K562 (cell line): ENCODE data around the gene RBM22. TPM values are rescaled to one million over a fixed set of nuclear protein-coding genes. Genes with fewer than 3 reads are reported as not detected.

Experiments
- CBX8 ChIP-seq: fragments of 200-600 bp; sonication (generic); IDR thresholded peaks from 2 replicates; pipeline ENCODE4 v1.6.1; 2012; ENCODE audit warnings: borderline replicate concordance, mixed run types, low read depth, mild to moderate bottlenecking, moderate library complexity, mixed read lengths, low read length, control low read depth, inconsistent platforms; ENCODE audit not compliant: poor library complexity, severe bottlenecking; ENCODE audit errors: extremely low read depth
- CC2D1A ChIP-seq: fragments of 450-650 bp; IDR thresholded peaks from 2 replicates; pipeline ENCODE4 v1.6.1; 2017; ENCODE audit warnings: mild to moderate bottlenecking
- CXXC5 ChIP-seq: fragments of 250-450 bp; sonication (Bioruptor Pico); IDR thresholded peaks from 2 replicates; pipeline ENCODE4 v1.8.0; 2022; ENCODE audit warnings: inconsistent platforms, mild to moderate bottlenecking, moderate library complexity
- GABPB1 ChIP-seq: sonication (generic); formaldehyde crosslinking; IDR thresholded peaks from 2 replicates; pipeline ENCODE4 v1.8.0; 2022; ENCODE audit warnings: mild to moderate bottlenecking, missing genetic modification reagents
- NFYB ChIP-seq: IDR thresholded peaks from 2 replicates; pipeline ENCODE4 v1.6.1; 2011; ENCODE audit warnings: mild to moderate bottlenecking, moderate library complexity; ENCODE audit not compliant: insufficient read length; ENCODE audit errors: extremely low read depth
- NR1H2 ChIP-seq: sonication (generic); formaldehyde crosslinking; IDR thresholded peaks from 2 replicates; pipeline ENCODE4 v1.4.0; 2020; ENCODE audit warnings: mild to moderate bottlenecking, missing genetic modification reagents
- RBBP5 ChIP-seq: fragments of 200-600 bp; sonication (generic); IDR thresholded peaks from 2 replicates; pipeline ENCODE4 v1.6.1; 2012; ENCODE audit warnings: borderline replicate concordance, mild to moderate bottlenecking, low read length, control low read depth, inconsistent platforms; ENCODE audit not compliant: insufficient read depth, poor library complexity, severe bottlenecking
- SMC3 ChIP-seq: conservative IDR thresholded peaks from 2 replicates; pipeline ENCODE4 v1.6.1; 2011; ENCODE audit warnings: low read depth, low read length, improper control_type of control experiment; ENCODE audit not compliant: insufficient read depth
- SPI1 ChIP-seq: IDR thresholded peaks from 2 replicates; pipeline ENCODE4 v1.6.1; 2011; ENCODE audit warnings: low read depth, low read length, control low read depth, borderline replicate concordance
- polyA plus RNA-seq, 8 experiments: library from polyadenylated mRNA; depleted of rRNA in 4 of 8; stranded (reverse) in 5 of 8; unstranded in 3 of 8; fragments of >200 nt; fragmentation: Nextera tagmentation in 2 of 8; fragmentation: Illumina TruSeq in 1 of 8; extraction: Ambion mirVana in 2 of 8; extraction: Trizol in 1 of 8; gene quantifications; 2 replicates each; pipeline versions ENCODE4 v1.2.1 to v1.2.3, GENCODE V29; 2011 to 2014; ENCODE audit warnings: inconsistent platforms in 1 of 8, missing spikeins in 1 of 8
- total RNA-seq, 7 experiments: library from RNA; depleted of rRNA in 6 of 7; stranded (reverse); fragments of >200 nt in 6 of 7; fragmentation: Illumina TruSeq in 2 of 7; extraction: Trizol in 2 of 7; gene quantifications; 2 replicates each; pipeline versions ENCODE4 v1.2.1 to v1.2.3, GENCODE V29; 2011 to 2021; ENCODE audit warnings: low replicate concordance in 1 of 7
- TF ChIP-seq, protein P1 (sequence below): sonication (generic); formaldehyde crosslinking; IDR thresholded peaks from 2 replicates; pipeline ENCODE4 v1.8.0; 2023; ENCODE audit warnings: mild to moderate bottlenecking, missing genetic modification reagents
- TF ChIP-seq, protein P2 (sequence below): fragments of 450-650 bp; formaldehyde crosslinking; IDR thresholded peaks from 2 replicates; pipeline ENCODE4 v1.4.0; 2020; ENCODE audit warnings: mild to moderate bottlenecking, moderate library complexity
- TF ChIP-seq, protein P3 (sequence below): fragments of 200-400 bp; formaldehyde crosslinking; IDR thresholded peaks from 2 replicates; pipeline ENCODE4 v1.6.1; 2017; ENCODE audit warnings: mild to moderate bottlenecking, low read depth, low read length, moderate library complexity
- TF ChIP-seq, protein P4 (sequence below): sonication (generic); formaldehyde crosslinking; IDR thresholded peaks from 2 replicates; pipeline ENCODE4 v1.8.1; 2023; ENCODE audit warnings: mild to moderate bottlenecking, missing genetic modification reagents, moderate library complexity
- TF ChIP-seq, protein P5 (sequence below): conservative IDR thresholded peaks from 2 replicates; pipeline ENCODE4 v1.6.1; 2011; ENCODE audit warnings: low read depth, mild to moderate bottlenecking, low read length; ENCODE audit not compliant: control insufficient read depth

Gene RBM22
- total and polyA plus RNA-seq, 9 of the 15 experiments (the other 6 are each of a cell fraction or from before 2014, with no cell fraction given): 31.3 to 82.2 (median 44.8) TPM

DNA sequence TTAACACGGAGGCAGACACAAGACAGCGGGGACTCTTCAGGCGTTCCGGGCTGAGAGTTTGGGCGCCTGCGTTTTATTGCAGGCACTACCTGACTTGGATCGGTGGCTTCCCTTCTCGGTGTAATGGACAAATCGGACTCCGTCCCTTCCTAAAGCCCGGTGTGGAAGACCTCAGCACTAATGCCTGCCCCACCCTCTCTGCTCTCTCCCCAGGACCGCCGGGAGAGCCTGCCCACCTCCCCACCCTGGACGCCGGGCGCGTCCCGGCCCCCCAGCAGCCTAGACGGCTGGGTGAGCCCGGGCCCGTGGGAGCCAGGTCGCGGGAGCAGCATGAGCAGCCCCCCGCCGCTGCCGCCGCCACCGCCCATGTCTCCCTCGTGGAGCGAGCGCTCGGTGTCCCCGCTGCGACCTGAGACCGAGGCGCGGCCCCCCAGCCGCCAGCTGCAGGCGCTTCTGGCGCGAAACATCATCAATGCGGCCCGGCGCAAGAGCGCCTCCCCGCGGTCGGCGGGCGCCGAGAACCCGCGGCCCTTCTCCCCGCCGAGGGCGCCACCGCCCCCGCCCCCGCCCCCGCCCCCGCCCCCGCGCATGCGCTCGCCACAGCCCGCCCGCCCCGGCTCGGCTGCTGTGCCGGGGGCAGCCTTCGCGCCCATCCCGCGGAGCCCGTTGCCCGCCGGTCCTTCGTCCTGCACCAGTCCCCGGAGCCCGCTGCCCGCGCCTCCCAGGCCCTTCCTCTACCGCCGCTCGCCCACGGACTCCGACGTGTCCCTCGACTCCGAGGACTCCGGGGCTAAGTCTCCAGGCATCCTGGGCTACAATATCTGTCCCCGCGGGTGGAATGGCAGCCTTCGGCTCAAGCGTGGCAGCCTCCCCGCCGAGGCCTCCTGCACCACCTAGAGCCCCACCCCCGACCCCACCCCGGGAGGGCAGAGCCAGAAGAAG lies 44.4 kb downstream of the RBM22 start (continued):
- no peak for TF ChIP-seq CBX8
- no peak for TF ChIP-seq CC2D1A
- TF ChIP-seq, protein P1, sequence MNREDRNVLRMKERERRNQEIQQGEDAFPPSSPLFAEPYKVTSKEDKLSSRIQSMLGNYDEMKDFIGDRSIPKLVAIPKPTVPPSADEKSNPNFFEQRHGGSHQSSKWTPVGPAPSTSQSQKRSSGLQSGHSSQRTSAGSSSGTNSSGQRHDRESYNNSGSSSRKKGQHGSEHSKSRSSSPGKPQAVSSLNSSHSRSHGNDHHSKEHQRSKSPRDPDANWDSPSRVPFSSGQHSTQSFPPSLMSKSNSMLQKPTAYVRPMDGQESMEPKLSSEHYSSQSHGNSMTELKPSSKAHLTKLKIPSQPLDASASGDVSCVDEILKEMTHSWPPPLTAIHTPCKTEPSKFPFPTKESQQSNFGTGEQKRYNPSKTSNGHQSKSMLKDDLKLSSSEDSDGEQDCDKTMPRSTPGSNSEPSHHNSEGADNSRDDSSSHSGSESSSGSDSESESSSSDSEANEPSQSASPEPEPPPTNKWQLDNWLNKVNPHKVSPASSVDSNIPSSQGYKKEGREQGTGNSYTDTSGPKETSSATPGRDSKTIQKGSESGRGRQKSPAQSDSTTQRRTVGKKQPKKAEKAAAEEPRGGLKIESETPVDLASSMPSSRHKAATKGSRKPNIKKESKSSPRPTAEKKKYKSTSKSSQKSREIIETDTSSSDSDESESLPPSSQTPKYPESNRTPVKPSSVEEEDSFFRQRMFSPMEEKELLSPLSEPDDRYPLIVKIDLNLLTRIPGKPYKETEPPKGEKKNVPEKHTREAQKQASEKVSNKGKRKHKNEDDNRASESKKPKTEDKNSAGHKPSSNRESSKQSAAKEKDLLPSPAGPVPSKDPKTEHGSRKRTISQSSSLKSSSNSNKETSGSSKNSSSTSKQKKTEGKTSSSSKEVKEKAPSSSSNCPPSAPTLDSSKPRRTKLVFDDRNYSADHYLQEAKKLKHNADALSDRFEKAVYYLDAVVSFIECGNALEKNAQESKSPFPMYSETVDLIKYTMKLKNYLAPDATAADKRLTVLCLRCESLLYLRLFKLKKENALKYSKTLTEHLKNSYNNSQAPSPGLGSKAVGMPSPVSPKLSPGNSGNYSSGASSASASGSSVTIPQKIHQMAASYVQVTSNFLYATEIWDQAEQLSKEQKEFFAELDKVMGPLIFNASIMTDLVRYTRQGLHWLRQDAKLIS (CRISPR knock-in tag): peak; percentile 79
- TF ChIP-seq, protein P2, sequence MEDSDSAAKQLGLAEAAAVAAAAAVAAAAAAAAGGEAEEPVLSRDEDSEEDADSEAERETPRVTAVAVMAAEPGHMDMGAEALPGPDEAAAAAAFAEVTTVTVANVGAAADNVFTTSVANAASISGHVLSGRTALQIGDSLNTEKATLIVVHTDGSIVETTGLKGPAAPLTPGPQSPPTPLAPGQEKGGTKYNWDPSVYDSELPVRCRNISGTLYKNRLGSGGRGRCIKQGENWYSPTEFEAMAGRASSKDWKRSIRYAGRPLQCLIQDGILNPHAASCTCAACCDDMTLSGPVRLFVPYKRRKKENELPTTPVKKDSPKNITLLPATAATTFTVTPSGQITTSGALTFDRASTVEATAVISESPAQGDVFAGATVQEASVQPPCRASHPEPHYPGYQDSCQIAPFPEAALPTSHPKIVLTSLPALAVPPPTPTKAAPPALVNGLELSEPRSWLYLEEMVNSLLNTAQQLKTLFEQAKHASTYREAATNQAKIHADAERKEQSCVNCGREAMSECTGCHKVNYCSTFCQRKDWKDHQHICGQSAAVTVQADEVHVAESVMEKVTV (CRISPR knock-in tag): peak; percentile 61
- no peak for TF ChIP-seq RBBP5
- TF ChIP-seq, protein P3, sequence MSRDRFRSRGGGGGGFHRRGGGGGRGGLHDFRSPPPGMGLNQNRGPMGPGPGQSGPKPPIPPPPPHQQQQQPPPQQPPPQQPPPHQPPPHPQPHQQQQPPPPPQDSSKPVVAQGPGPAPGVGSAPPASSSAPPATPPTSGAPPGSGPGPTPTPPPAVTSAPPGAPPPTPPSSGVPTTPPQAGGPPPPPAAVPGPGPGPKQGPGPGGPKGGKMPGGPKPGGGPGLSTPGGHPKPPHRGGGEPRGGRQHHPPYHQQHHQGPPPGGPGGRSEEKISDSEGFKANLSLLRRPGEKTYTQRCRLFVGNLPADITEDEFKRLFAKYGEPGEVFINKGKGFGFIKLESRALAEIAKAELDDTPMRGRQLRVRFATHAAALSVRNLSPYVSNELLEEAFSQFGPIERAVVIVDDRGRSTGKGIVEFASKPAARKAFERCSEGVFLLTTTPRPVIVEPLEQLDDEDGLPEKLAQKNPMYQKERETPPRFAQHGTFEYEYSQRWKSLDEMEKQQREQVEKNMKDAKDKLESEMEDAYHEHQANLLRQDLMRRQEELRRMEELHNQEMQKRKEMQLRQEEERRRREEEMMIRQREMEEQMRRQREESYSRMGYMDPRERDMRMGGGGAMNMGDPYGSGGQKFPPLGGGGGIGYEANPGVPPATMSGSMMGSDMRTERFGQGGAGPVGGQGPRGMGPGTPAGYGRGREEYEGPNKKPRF: no peak
- peak; percentile 80 for TF ChIP-seq CXXC5 (CRISPR knock-in tag)
- TF ChIP-seq NR1H2 (CRISPR knock-in tag): no peak
- TF ChIP-seq GABPB1 (CRISPR knock-in tag): peak; percentile 52; the same call in 1 of the 2 replicates
- TF ChIP-seq NFYB: no peak
- TF ChIP-seq SMC3: peak; percentile 73
- TF ChIP-seq, protein P4, sequence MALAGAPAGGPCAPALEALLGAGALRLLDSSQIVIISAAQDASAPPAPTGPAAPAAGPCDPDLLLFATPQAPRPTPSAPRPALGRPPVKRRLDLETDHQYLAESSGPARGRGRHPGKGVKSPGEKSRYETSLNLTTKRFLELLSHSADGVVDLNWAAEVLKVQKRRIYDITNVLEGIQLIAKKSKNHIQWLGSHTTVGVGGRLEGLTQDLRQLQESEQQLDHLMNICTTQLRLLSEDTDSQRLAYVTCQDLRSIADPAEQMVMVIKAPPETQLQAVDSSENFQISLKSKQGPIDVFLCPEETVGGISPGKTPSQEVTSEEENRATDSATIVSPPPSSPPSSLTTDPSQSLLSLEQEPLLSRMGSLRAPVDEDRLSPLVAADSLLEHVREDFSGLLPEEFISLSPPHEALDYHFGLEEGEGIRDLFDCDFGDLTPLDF (CRISPR knock-in tag): peak; percentile 65; the same call in 1 of the 2 replicates
- TF ChIP-seq SPI1: no peak
- TF ChIP-seq, protein P5, sequence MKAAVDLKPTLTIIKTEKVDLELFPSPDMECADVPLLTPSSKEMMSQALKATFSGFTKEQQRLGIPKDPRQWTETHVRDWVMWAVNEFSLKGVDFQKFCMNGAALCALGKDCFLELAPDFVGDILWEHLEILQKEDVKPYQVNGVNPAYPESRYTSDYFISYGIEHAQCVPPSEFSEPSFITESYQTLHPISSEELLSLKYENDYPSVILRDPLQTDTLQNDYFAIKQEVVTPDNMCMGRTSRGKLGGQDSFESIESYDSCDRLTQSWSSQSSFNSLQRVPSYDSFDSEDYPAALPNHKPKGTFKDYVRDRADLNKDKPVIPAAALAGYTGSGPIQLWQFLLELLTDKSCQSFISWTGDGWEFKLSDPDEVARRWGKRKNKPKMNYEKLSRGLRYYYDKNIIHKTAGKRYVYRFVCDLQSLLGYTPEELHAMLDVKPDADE: 0 out of 2 replicates have a peak, but pooled peaks have one; percentile 40
